ENCODE measurements around the gene SYNDIG1L.

DNA sequence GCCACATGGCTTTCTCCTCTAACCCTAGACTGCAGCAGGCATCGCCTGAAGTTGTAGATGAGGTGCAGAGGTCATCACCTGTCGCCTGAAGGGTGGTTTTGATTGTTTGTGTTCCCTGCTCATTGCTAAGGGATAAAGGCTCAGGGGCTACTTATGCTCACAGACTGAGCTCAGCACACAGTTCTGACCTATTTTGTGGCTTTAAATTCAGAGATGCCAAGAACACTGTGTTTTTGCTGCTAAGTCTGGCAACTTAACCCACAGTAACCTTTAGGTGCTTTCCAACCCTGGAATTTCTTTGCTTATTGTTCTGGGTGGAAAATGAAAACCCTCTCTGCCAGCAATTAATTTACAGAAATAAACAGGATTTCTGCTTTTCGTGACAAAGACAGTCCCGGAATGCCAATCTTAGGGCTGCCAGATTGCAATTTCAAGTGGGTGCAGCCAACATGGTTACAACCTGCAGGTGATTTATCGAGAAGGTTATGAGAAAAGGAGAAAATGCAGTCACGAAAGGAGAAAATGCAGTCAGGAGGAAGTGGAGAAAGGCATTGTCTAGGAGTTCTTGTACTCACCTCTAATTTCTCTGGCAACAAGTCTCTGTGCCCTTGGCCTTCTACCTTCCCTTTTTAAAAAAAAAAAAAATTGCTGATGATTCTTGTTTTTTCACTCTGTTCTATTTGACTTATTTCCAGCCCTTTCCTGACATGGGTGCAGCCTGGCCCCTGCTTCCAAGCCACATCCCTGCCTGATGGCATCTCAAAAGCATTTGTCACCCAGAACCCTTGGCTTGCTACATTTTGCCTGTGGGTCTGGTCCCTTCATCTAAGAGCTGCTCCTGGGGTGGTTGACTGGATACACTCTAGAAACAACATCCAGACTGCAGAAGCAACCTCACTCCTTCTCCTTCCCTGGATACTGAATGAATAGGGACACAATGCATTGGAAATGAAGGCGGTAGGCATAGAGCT is 43.8 kb upstream of the SYNDIG1L start:
- TF ChIP-seq TCF7L2 (IDR thresholded peaks at IDR 0.05; ENCODE audit: borderline replicate concordance, extremely low read depth, insufficient read depth, insufficient read length) (no peak), ELF1 (IDR thresholded peaks at IDR 0.05; ENCODE audit: borderline replicate concordance, low read depth) (no peak), POLR2AphosphoS5 (IDR thresholded peaks at IDR 0.05; ENCODE audit: low read depth, low read length) (no peak), POLR2A (IDR thresholded peaks at IDR 0.05; ENCODE audit: borderline replicate concordance, extremely low read depth, insufficient read depth, insufficient read length) (no peak), ZFX (IDR thresholded peaks at IDR 0.05) (no peak), FOSL1 (IDR thresholded peaks at IDR 0.05; ENCODE audit: low read depth) (no peak), ZNF274 (IDR thresholded peaks at IDR 0.05; ENCODE audit: low read depth, low read length) (no peak), EZH2 (IDR thresholded peaks at IDR 0.05) (no peak), EGR1 (IDR thresholded peaks at IDR 0.05; ENCODE audit: low read depth) (no peak), RAD21 (IDR thresholded peaks at IDR 0.05; ENCODE audit: low read depth) (no peak), SRF (IDR thresholded peaks at IDR 0.05; ENCODE audit: low read depth) (no peak)
- TF ChIP-seq, protein P1, sequence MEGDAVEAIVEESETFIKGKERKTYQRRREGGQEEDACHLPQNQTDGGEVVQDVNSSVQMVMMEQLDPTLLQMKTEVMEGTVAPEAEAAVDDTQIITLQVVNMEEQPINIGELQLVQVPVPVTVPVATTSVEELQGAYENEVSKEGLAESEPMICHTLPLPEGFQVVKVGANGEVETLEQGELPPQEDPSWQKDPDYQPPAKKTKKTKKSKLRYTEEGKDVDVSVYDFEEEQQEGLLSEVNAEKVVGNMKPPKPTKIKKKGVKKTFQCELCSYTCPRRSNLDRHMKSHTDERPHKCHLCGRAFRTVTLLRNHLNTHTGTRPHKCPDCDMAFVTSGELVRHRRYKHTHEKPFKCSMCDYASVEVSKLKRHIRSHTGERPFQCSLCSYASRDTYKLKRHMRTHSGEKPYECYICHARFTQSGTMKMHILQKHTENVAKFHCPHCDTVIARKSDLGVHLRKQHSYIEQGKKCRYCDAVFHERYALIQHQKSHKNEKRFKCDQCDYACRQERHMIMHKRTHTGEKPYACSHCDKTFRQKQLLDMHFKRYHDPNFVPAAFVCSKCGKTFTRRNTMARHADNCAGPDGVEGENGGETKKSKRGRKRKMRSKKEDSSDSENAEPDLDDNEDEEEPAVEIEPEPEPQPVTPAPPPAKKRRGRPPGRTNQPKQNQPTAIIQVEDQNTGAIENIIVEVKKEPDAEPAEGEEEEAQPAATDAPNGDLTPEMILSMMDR (IDR thresholded peaks at IDR 0.05 in 2 of 3, conservative IDR thresholded peaks at IDR 0.05 in 1 of 3; ENCODE audit: borderline replicate concordance in 1 of 3, insufficient read depth in 1 of 3, low read depth in 2 of 3, low read length in 2 of 3), result no peak
- TF ChIP-seq, protein P2, sequence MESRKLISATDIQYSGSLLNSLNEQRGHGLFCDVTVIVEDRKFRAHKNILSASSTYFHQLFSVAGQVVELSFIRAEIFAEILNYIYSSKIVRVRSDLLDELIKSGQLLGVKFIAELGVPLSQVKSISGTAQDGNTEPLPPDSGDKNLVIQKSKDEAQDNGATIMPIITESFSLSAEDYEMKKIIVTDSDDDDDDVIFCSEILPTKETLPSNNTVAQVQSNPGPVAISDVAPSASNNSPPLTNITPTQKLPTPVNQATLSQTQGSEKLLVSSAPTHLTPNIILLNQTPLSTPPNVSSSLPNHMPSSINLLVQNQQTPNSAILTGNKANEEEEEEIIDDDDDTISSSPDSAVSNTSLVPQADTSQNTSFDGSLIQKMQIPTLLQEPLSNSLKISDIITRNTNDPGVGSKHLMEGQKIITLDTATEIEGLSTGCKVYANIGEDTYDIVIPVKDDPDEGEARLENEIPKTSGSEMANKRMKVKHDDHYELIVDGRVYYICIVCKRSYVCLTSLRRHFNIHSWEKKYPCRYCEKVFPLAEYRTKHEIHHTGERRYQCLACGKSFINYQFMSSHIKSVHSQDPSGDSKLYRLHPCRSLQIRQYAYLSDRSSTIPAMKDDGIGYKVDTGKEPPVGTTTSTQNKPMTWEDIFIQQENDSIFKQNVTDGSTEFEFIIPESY (IDR thresholded peaks at IDR 0.05; ENCODE audit: extremely low read depth, insufficient replicate concordance, low read length), result no peak
- TF ChIP-seq, protein P3, sequence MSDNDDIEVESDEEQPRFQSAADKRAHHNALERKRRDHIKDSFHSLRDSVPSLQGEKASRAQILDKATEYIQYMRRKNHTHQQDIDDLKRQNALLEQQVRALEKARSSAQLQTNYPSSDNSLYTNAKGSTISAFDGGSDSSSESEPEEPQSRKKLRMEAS (IDR thresholded peaks at IDR 0.05), result no peak
